GM23338 (cell line): ENCODE results near the gene PSMA2. TPM values are rescaled to one million over a fixed set of nuclear protein-coding genes. Genes with fewer than 3 reads are reported as not detected.

Experiments used
- ATAC-seq: fragments of 200-7000 bp; cut with Tn5 transposase; 3 replicates; pipeline ENCODE4 v1.9.1; 2020
- DNase-seq: peaks from one replicate; pipeline ENCODE4 v3.0.0-alpha.2; 2015; ENCODE audit warnings: low spot score
- H2AFZ ChIP-seq: fragments of 200-600 bp; sonication (generic); 2 replicates; pipeline ENCODE4 v1.8.0; 2016; ENCODE audit warnings: antibody characterized with exemption, mild to moderate bottlenecking, moderate library complexity
- H3F3A ChIP-seq: fragments of 200-600 bp; sonication (generic); replicated peaks from 2 replicates; pipeline ENCODE4 v1.8.0; 2017; ENCODE audit warnings: antibody characterized with exemption, mixed run types, low read depth
- H3K27ac ChIP-seq: fragments of 200-600 bp; sonication (generic); 2 replicates; pipeline ENCODE4 v1.6.1; 2016; ENCODE audit warnings: low read depth
- H3K27me3 ChIP-seq: fragments of 200-600 bp; sonication (generic); 2 replicates; pipeline ENCODE4 v1.8.0; 2016; ENCODE audit warnings: mild to moderate bottlenecking, mixed run types, moderate library complexity; ENCODE audit not compliant: insufficient read depth
- H3K36me3 ChIP-seq: fragments of 200-600 bp; sonication (generic); 2 replicates; pipeline ENCODE4 v1.8.0; 2016; ENCODE audit warnings: mild to moderate bottlenecking; ENCODE audit not compliant: insufficient read depth
- H3K4me1 ChIP-seq: fragments of 200-600 bp; sonication (generic); 2 replicates; pipeline ENCODE4 v1.8.0; 2016; ENCODE audit warnings: mild to moderate bottlenecking, moderate library complexity; ENCODE audit not compliant: insufficient read depth
- H3K4me2 ChIP-seq: fragments of 200-600 bp; sonication (generic); 2 replicates; pipeline ENCODE4 v1.7.1; 2017; ENCODE audit warnings: mixed run types
- H3K4me3 ChIP-seq: fragments of 200-600 bp; sonication (generic); 2 replicates; pipeline ENCODE4 v1.6.1; 2016; ENCODE audit warnings: mixed run types
- H3K79me2 ChIP-seq: fragments of 200-600 bp; sonication (generic); replicated peaks from 2 replicates; pipeline ENCODE4 v1.8.0; 2017; ENCODE audit warnings: mild to moderate bottlenecking; ENCODE audit not compliant: insufficient read depth
- H3K9me2 ChIP-seq: fragments of 200-600 bp; sonication (generic); 2 replicates; pipeline ENCODE4 v1.8.0; 2017; ENCODE audit not compliant: insufficient read depth
- H4K20me1 ChIP-seq: fragments of 200-600 bp; sonication (generic); replicated peaks from 2 replicates; pipeline ENCODE4 v1.8.0; 2017; ENCODE audit warnings: mild to moderate bottlenecking; ENCODE audit not compliant: insufficient read depth
- H3K27ac Mint-ChIP-seq: 2 replicates; pipeline ENCODE4 v1.8.0; 2020; ENCODE audit warnings: inconsistent platforms, mild to moderate bottlenecking, moderate library complexity, mixed read lengths
- H3K27me3 Mint-ChIP-seq: 3 replicates; pipeline ENCODE4 v1.8.0; 2022; ENCODE audit warnings: low read depth, mild to moderate bottlenecking, moderate library complexity, mixed read lengths, inconsistent platforms; ENCODE audit not compliant: insufficient read depth, poor library complexity
- H3K36me3 Mint-ChIP-seq: 3 replicates; pipeline ENCODE4 v1.8.0; 2021; ENCODE audit warnings: low read depth, mild to moderate bottlenecking, inconsistent platforms, moderate library complexity, mixed read lengths
- H3K4me1 Mint-ChIP-seq: 3 replicates; pipeline ENCODE4 v1.8.0; 2020; ENCODE audit warnings: mild to moderate bottlenecking, inconsistent platforms, mixed read lengths
- H3K4me3 Mint-ChIP-seq: 3 replicates; pipeline ENCODE4 v1.8.0; 2021; ENCODE audit warnings: moderate library complexity, mild to moderate bottlenecking, inconsistent platforms, mixed read lengths
- H3K9me3 Mint-ChIP-seq: 3 replicates; pipeline ENCODE4 v1.8.0; 2020; ENCODE audit warnings: moderate library complexity, mild to moderate bottlenecking, inconsistent platforms, mixed read lengths
- CREB1 ChIP-seq: fragments of 250-450 bp; sonication (Bioruptor Pico); IDR thresholded peaks from 2 replicates; pipeline ENCODE4 v1.5.0; 2020; ENCODE audit warnings: low read depth, mild to moderate bottlenecking, moderate library complexity
- EZH2phosphoT487 ChIP-seq: fragments of 200-600 bp; sonication (generic); IDR thresholded peaks from one replicate; pipeline ENCODE4 v1.8.1; 2018; ENCODE audit warnings: antibody characterized with exemption; ENCODE audit not compliant: unreplicated experiment
- JUNB ChIP-seq: IDR thresholded peaks from one replicate; pipeline ENCODE4 v1.6.1; 2016; ENCODE audit warnings: antibody characterized with exemption; ENCODE audit not compliant: unreplicated experiment
- POLR2AphosphoS5 ChIP-seq: IDR thresholded peaks from 2 replicates; pipeline ENCODE4 v1.6.1; 2016; ENCODE audit warnings: antibody characterized with exemption, low read depth
- STAT1 ChIP-seq: IDR thresholded peaks from one replicate; pipeline ENCODE4 v1.6.1; 2016; ENCODE audit warnings: antibody characterized with exemption; ENCODE audit not compliant: unreplicated experiment
- ZNF114 ChIP-seq: fragments of 250-450 bp; sonication (Bioruptor Pico); IDR thresholded peaks from 2 replicates; pipeline ENCODE4 v1.5.0; 2020; ENCODE audit warnings: mild to moderate bottlenecking, moderate library complexity
- polyA plus RNA-seq: library from polyadenylated mRNA; unstranded; fragments of >200 nt; fragmentation: Nextera tagmentation; extraction: Ambion mirVana; gene quantifications from 2 replicates; pipeline ENCODE4 v1.2.1, GENCODE V29; 2016
- total RNA-seq: library from RNA; depleted of rRNA; stranded (reverse); fragments of >200 nt; shearing (Covaris generic); gene quantifications from 2 replicates; pipeline ENCODE4 v1.2.3, GENCODE V29; 2014
- TF ChIP-seq, protein P1 (sequence below): IDR thresholded peaks from one replicate; pipeline ENCODE4 v1.6.1; 2018; ENCODE audit warnings: antibody characterized with exemption; ENCODE audit not compliant: unreplicated experiment
- TF ChIP-seq, protein P2 (sequence below), 2 experiments: fragments of 200-600 bp in 1 of 2; sonication (generic) in 1 of 2; conservative IDR thresholded peaks; 2 replicates each; pipeline versions ENCODE4 v1.5.1 to v1.6.1; 2016 to 2017; ENCODE audit warnings: antibody characterized with exemption in 2 of 2, low read depth in 2 of 2, mild to moderate bottlenecking in 2 of 2, moderate library complexity in 1 of 2
- TF ChIP-seq, protein P3 (sequence below): IDR thresholded peaks from 2 replicates; pipeline ENCODE4 v1.6.1; 2016; ENCODE audit warnings: antibody characterized with exemption
- TF ChIP-seq, protein P4 (sequence below): fragments of 250-450 bp; sonication (Bioruptor Pico); IDR thresholded peaks from 2 replicates; pipeline ENCODE4 v1.5.0; 2020; ENCODE audit warnings: mild to moderate bottlenecking, moderate library complexity

The PSMA2 gene
- total and polyA plus RNA-seq, 2 experiments from 2014 or later: 178 to 678 TPM

DNA sequence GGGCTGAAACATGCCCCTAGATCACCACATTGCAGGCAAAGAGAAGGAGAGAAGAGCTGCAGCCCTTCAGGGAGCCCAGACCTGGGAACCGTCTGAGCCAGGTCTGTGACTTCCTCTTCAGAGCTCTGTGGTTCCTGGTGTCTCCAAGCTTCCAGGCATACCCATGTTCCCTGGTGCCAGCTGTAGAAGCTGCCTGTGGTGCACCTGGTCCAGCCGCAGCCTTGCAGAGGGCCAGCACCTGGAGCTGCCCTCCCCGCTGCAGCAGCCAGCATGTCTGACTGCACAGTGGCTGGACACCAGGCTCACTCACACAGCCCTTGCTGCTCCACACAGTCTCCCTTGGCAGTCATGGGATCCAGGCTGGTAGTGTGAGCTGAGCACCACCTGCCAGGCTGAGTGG lies 53.7 kb downstream of the PSMA2 start:
- H3K4me1 ChIP-seq: 0 out of 2 replicates have a peak, but pooled peaks cover 6% of the 10 kb centered on the region
- no peaks in the 10 kb centered on the region for H3F3A ChIP-seq
- no peak for DNase-seq
- no peaks in the 10 kb centered on the region for H4K20me1 ChIP-seq
- Mint-ChIP-seq H3K36me3 (peaks cover 33% of the 10 kb centered on the region), H3K4me1 (peaks cover 9% of the 10 kb centered on the region; the same call in 2 of the 3 replicates), H3K4me3 (no peak overlapping the region), H3K9me3 (peaks cover 33% of the 10 kb centered on the region), H3K27ac (no peak overlapping the region), H3K27me3 (peaks cover 7% of the 10 kb centered on the region)
- no peaks in the 10 kb centered on the region for H3K9me2 ChIP-seq
- no peak for TF ChIP-seq JUNB
- TF ChIP-seq POLR2AphosphoS5: no peak
- TF ChIP-seq, protein P1, sequence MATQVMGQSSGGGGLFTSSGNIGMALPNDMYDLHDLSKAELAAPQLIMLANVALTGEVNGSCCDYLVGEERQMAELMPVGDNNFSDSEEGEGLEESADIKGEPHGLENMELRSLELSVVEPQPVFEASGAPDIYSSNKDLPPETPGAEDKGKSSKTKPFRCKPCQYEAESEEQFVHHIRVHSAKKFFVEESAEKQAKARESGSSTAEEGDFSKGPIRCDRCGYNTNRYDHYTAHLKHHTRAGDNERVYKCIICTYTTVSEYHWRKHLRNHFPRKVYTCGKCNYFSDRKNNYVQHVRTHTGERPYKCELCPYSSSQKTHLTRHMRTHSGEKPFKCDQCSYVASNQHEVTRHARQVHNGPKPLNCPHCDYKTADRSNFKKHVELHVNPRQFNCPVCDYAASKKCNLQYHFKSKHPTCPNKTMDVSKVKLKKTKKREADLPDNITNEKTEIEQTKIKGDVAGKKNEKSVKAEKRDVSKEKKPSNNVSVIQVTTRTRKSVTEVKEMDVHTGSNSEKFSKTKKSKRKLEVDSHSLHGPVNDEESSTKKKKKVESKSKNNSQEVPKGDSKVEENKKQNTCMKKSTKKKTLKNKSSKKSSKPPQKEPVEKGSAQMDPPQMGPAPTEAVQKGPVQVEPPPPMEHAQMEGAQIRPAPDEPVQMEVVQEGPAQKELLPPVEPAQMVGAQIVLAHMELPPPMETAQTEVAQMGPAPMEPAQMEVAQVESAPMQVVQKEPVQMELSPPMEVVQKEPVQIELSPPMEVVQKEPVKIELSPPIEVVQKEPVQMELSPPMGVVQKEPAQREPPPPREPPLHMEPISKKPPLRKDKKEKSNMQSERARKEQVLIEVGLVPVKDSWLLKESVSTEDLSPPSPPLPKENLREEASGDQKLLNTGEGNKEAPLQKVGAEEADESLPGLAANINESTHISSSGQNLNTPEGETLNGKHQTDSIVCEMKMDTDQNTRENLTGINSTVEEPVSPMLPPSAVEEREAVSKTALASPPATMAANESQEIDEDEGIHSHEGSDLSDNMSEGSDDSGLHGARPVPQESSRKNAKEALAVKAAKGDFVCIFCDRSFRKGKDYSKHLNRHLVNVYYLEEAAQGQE: no peak
- no peak for TF ChIP-seq ZNF114 (CRISPR knock-in tag)
- TF ChIP-seq STAT1: no peak
- TF ChIP-seq, protein P2, sequence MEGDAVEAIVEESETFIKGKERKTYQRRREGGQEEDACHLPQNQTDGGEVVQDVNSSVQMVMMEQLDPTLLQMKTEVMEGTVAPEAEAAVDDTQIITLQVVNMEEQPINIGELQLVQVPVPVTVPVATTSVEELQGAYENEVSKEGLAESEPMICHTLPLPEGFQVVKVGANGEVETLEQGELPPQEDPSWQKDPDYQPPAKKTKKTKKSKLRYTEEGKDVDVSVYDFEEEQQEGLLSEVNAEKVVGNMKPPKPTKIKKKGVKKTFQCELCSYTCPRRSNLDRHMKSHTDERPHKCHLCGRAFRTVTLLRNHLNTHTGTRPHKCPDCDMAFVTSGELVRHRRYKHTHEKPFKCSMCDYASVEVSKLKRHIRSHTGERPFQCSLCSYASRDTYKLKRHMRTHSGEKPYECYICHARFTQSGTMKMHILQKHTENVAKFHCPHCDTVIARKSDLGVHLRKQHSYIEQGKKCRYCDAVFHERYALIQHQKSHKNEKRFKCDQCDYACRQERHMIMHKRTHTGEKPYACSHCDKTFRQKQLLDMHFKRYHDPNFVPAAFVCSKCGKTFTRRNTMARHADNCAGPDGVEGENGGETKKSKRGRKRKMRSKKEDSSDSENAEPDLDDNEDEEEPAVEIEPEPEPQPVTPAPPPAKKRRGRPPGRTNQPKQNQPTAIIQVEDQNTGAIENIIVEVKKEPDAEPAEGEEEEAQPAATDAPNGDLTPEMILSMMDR (conservative IDR thresholded peaks at IDR 0.05; ENCODE audit: low read depth in 2 of 2): no peak
- TF ChIP-seq, protein P3, sequence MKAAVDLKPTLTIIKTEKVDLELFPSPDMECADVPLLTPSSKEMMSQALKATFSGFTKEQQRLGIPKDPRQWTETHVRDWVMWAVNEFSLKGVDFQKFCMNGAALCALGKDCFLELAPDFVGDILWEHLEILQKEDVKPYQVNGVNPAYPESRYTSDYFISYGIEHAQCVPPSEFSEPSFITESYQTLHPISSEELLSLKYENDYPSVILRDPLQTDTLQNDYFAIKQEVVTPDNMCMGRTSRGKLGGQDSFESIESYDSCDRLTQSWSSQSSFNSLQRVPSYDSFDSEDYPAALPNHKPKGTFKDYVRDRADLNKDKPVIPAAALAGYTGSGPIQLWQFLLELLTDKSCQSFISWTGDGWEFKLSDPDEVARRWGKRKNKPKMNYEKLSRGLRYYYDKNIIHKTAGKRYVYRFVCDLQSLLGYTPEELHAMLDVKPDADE: no peak
- TF ChIP-seq, protein P4, sequence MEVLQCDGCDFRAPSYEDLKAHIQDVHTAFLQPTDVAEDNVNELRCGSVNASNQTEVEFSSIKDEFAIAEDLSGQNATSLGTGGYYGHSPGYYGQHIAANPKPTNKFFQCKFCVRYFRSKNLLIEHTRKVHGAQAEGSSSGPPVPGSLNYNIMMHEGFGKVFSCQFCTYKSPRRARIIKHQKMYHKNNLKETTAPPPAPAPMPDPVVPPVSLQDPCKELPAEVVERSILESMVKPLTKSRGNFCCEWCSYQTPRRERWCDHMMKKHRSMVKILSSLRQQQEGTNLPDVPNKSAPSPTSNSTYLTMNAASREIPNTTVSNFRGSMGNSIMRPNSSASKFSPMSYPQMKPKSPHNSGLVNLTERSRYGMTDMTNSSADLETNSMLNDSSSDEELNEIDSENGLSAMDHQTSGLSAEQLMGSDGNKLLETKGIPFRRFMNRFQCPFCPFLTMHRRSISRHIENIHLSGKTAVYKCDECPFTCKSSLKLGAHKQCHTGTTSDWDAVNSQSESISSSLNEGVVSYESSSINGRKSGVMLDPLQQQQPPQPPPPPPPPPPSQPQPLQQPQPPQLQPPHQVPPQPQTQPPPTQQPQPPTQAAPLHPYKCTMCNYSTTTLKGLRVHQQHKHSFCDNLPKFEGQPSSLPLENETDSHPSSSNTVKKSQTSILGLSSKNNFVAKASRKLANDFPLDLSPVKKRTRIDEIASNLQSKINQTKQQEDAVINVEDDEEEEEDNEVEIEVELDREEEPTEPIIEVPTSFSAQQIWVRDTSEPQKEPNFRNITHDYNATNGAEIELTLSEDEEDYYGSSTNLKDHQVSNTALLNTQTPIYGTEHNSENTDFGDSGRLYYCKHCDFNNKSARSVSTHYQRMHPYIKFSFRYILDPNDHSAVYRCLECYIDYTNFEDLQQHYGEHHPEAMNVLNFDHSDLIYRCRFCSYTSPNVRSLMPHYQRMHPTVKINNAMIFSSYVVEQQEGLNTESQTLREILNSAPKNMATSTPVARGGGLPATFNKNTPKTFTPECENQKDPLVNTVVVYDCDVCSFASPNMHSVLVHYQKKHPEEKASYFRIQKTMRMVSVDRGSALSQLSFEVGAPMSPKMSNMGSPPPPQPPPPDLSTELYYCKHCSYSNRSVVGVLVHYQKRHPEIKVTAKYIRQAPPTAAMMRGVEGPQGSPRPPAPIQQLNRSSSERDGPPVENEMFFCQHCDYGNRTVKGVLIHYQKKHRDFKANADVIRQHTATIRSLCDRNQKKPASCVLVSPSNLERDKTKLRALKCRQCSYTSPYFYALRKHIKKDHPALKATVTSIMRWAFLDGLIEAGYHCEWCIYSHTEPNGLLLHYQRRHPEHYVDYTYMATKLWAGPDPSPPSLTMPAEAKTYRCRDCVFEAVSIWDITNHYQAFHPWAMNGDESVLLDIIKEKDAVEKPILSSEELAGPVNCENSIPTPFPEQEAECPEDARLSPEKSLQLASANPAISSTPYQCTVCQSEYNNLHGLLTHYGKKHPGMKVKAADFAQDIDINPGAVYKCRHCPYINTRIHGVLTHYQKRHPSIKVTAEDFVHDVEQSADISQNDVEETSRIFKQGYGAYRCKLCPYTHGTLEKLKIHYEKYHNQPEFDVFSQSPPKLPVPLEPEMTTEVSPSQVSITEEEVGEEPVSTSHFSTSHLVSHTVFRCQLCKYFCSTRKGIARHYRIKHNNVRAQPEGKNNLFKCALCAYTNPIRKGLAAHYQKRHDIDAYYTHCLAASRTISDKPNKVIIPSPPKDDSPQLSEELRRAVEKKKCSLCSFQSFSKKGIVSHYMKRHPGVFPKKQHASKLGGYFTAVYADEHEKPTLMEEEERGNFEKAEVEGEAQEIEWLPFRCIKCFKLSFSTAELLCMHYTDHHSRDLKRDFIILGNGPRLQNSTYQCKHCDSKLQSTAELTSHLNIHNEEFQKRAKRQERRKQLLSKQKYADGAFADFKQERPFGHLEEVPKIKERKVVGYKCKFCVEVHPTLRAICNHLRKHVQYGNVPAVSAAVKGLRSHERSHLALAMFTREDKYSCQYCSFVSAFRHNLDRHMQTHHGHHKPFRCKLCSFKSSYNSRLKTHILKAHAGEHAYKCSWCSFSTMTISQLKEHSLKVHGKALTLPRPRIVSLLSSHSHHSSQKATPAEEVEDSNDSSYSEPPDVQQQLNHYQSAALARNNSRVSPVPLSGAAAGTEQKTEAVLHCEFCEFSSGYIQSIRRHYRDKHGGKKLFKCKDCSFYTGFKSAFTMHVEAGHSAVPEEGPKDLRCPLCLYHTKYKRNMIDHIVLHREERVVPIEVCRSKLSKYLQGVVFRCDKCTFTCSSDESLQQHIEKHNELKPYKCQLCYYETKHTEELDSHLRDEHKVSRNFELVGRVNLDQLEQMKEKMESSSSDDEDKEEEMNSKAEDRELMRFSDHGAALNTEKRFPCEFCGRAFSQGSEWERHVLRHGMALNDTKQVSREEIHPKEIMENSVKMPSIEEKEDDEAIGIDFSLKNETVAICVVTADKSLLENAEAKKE (CRISPR knock-in tag): no peak
- no peak for TF ChIP-seq CREB1 (CRISPR knock-in tag)
- TF ChIP-seq EZH2phosphoT487: no peak
- no peaks in the 10 kb centered on the region for H3K36me3 ChIP-seq
- H3K27me3 ChIP-seq: no peaks in the 10 kb centered on the region
- H3K79me2 ChIP-seq: no peaks in the 10 kb centered on the region
- H3K27ac ChIP-seq: no peak overlapping the region
- no peak overlapping the region for H2AFZ ChIP-seq
- no peak overlapping the region for H3K4me2 ChIP-seq
- no peak overlapping the region for H3K4me3 ChIP-seq
- ATAC-seq: no peak
